Smooth muscle cell (in vitro differentiated cells): Measurements from ENCODE around the gene TEKT2. TPM values are rescaled to one million over a fixed set of nuclear protein-coding genes. Genes with fewer than 3 reads are reported as not detected.

Source experiments
- DNase-seq: peaks from one replicate; lab custom pipeline; 2025; ENCODE audit not compliant: unreplicated experiment; lab: John Stamatoyannopoulos, UW
- H2AFZ ChIP-seq: fragments of 200-600 bp; sonication (generic); 2 replicates; pipeline ENCODE4 v1.6.0; 2016; ENCODE audit warnings: antibody characterized with exemption, low read depth, mild to moderate bottlenecking
- H3F3A ChIP-seq: fragments of 200-600 bp; sonication (generic); 2 replicates; pipeline ENCODE4 v1.6.0; 2017; ENCODE audit warnings: antibody characterized with exemption, low read depth
- H3K27ac ChIP-seq: fragments of 200-600 bp; sonication (generic); 2 replicates; pipeline ENCODE4 v1.5.1; 2016; ENCODE audit warnings: low read depth, mild to moderate bottlenecking
- H3K27me3 ChIP-seq: fragments of 200-600 bp; sonication (generic); 2 replicates; pipeline ENCODE4 v1.6.1; 2016; ENCODE audit warnings: low read depth, mild to moderate bottlenecking
- H3K36me3 ChIP-seq: fragments of 200-600 bp; sonication (generic); 2 replicates; pipeline ENCODE4 v1.5.1; 2016; ENCODE audit warnings: low read depth
- H3K4me1 ChIP-seq: fragments of 200-600 bp; sonication (generic); 2 replicates; pipeline ENCODE4 v1.5.1; 2016; ENCODE audit warnings: low read depth
- H3K4me2 ChIP-seq: fragments of 200-600 bp; sonication (generic); 2 replicates; pipeline ENCODE4 v1.6.0; 2016; ENCODE audit warnings: mild to moderate bottlenecking
- H3K4me3 ChIP-seq: fragments of 200-600 bp; sonication (generic); 2 replicates; pipeline ENCODE4 v1.5.1; 2016; ENCODE audit warnings: mild to moderate bottlenecking
- H3K79me2 ChIP-seq: fragments of 200-600 bp; sonication (generic); 2 replicates; pipeline ENCODE4 v1.6.0; 2016; ENCODE audit warnings: low read depth, mild to moderate bottlenecking
- H3K9ac ChIP-seq: fragments of 200-600 bp; sonication (generic); 2 replicates; pipeline ENCODE4 v1.6.0; 2016; ENCODE audit warnings: low read depth
- H3K9me3 ChIP-seq: fragments of 200-600 bp; sonication (generic); replicated peaks from 2 replicates; pipeline ENCODE4 v1.5.1; 2016; ENCODE audit warnings: low read depth
- H4K20me1 ChIP-seq: fragments of 200-600 bp; sonication (generic); 2 replicates; pipeline ENCODE4 v1.6.0; 2016; ENCODE audit warnings: low read depth
- WGBS: methylation state at CpG from one replicate; pipeline ENCODE4 v1.1.7; 2016; ENCODE audit warnings: low lambda C conversion rate; 5-methylcytosine and 5-hydroxymethylcytosine counted together
- polyA plus RNA-seq: library from polyadenylated mRNA; unstranded; fragments of >200 nt; fragmentation: Nextera tagmentation; extraction: Ambion mirVana; gene quantifications from 2 replicates; pipeline ENCODE4 v1.2.1, GENCODE V29; 2016
- total RNA-seq: library from RNA; depleted of rRNA; stranded (reverse); fragments of >200 nt; gene quantifications from 2 replicates; pipeline ENCODE4 v1.2.3, GENCODE V29; 2014
- TF ChIP-seq, protein P1 (sequence below): fragments of 200-600 bp; sonication (generic); IDR thresholded peaks from 2 replicates; pipeline ENCODE4 v1.5.1; 2017; ENCODE audit warnings: borderline replicate concordance, mild to moderate bottlenecking, antibody characterized with exemption; ENCODE audit not compliant: insufficient read depth, poor library complexity, severe bottlenecking

The TEKT2 gene
- total and polyA plus RNA-seq, 2 experiments from 2014 or later = 0.27 to 0.85 TPM

DNA sequence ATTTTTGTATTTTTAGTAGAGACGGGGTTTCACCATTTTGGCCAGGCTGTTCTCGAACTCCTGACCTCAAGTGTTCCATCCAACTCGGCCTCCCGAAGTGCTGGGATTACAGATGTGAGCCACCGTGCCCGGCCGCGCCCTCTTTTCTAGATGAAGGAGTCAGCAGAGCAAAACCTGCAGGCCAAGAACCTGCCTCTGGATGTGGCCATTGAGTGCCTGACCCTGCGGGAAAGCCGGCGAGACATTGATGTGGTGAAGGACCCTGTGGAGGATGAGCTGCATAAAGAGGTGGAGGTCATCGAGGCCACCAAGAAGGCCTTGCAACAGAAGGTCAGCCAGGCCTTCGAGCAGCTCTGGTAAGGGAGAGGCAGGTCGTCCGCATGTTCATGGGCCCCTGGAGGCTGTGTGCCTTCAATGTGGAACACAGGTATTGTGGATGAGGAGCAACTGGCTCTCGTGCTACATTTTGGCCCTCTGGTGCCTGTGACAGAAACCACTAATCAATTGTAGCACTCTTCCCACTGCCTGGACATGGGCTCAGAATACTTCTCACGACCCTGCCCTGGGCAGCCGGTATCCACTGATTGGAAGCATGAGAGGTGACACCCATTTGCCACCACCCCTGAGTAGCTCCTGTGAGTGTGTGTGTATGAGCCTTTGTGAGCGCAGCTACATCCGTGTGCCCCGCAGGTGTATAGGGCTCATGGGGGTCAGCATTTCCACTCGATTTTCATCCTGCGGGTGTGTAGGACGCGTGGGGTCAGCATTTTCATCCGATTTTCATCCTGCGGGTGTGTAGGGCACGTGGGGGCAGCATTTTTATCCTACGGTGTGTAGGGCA, 2.0 kb downstream of the TEKT2 start:
- no peak overlapping the region for H3K4me3 ChIP-seq
- no peaks in the 10 kb centered on the region for H3K9me3 ChIP-seq
- peaks cover 20% of the 10 kb centered on the region for H3K79me2 ChIP-seq
- no peaks in the 10 kb centered on the region for H3K36me3 ChIP-seq
- TF ChIP-seq, protein P1, sequence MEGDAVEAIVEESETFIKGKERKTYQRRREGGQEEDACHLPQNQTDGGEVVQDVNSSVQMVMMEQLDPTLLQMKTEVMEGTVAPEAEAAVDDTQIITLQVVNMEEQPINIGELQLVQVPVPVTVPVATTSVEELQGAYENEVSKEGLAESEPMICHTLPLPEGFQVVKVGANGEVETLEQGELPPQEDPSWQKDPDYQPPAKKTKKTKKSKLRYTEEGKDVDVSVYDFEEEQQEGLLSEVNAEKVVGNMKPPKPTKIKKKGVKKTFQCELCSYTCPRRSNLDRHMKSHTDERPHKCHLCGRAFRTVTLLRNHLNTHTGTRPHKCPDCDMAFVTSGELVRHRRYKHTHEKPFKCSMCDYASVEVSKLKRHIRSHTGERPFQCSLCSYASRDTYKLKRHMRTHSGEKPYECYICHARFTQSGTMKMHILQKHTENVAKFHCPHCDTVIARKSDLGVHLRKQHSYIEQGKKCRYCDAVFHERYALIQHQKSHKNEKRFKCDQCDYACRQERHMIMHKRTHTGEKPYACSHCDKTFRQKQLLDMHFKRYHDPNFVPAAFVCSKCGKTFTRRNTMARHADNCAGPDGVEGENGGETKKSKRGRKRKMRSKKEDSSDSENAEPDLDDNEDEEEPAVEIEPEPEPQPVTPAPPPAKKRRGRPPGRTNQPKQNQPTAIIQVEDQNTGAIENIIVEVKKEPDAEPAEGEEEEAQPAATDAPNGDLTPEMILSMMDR = no peak
- H3K9ac ChIP-seq = no peak overlapping the region
- no peak overlapping the region for H2AFZ ChIP-seq
- H3F3A ChIP-seq = no peaks in the 10 kb centered on the region
- WGBS = 93% methylated on average over 29 of the region's 29 CpGs
- no peak overlapping the region for H3K27ac ChIP-seq
- no peaks in the 10 kb centered on the region for H4K20me1 ChIP-seq
- no peaks in the 10 kb centered on the region for H3K27me3 ChIP-seq
- peaks cover 30% of the 10 kb centered on the region for H3K4me1 ChIP-seq
- no peak overlapping the region for H3K4me2 ChIP-seq
- no peak for DNase-seq

DNA sequence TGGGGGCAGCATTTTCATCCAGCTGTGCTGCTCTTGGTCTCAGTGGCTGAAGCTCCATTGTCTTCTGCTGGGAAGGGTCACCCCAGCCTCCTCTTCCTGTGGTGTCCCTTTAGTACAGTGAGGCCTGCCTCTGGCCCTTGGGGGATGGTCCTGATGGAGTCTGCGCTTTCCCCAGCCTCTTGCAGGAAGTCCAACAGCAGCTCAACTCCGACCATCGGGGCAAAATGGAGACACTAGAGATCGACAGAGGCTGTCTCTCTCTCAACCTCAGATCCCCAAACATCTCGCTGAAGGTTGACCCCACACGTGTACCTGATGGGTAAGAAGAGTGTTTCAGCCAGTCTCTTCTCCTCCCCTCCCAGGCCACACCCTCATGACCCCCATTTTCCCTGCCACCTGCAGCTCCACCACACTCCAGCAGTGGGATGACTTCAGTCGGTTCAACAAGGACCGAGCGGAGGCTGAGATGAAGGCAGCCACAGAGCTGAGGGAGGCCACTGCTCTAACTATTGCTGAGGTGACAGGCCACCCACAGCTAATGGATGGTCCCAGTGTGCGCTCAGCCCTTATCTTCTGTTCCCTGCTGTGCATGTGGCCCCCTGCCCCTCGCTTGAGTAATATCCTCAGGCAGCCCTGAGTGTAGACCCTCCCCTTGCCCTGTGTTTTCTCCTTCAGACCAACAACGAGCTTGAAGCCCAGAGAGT, 2.8 kb downstream of the TEKT2 start:
- H3K4me1 ChIP-seq = peaks cover 30% of the 10 kb centered on the region
- 89% methylated on average over 12 of the region's 12 CpGs for WGBS
- no peaks in the 10 kb centered on the region for H3K9me3 ChIP-seq
- H4K20me1 ChIP-seq = no peaks in the 10 kb centered on the region
- H3K27ac ChIP-seq = no peak overlapping the region
- H3K4me2 ChIP-seq = no peak overlapping the region
- no peaks in the 10 kb centered on the region for H3F3A ChIP-seq
- no peaks in the 10 kb centered on the region for H3K36me3 ChIP-seq
- H3K27me3 ChIP-seq = no peaks in the 10 kb centered on the region
- H3K4me3 ChIP-seq = no peak overlapping the region
- H2AFZ ChIP-seq = no peak overlapping the region
- no peak for DNase-seq
- TF ChIP-seq, protein P1 = no peak
- H3K79me2 ChIP-seq = peaks cover 20% of the 10 kb centered on the region
- H3K9ac ChIP-seq = no peak overlapping the region

DNA sequence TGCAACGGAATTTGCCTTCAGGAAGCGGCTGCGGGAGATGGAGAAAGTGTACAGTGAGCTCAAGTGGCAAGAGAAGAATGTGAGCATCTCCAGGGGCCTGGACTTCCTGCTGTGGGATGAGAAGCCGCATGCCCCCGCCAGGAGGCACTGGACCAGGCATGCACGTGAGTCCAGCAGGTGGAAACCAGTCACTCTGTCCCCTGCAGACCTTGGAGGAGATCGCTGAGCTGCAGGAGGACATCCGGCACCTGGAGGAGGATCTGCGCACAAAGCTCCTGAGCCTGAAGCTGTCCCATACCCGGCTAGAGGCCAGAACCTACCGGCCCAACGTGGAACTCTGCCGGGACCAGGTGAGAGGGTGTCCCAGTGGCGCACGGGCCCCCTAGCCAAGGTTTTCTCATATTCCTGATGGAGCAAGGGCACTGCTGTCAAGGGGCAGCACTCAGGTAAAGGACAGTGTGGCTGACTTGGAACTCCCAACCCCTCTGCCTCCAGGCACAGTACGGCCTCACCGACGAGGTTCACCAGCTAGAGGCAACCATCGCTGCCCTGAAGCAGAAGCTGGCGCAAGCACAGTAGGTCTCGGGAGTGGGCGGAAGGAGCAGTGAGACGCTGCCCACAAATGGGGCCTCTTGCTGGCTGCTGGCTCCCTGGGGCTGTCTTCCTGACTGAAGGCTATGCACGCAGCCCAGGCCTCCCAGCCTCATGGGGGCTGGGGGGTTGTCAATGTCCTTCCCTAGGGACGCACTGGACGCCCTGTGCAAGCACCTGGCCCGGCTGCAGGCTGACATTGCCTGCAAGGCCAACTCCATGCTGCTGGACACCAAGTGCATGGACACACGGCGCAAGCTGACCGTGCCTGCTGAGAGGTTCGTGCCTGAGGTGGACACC, 3.6 kb downstream of the TEKT2 start:
- DNase-seq = no peak
- 94% methylated on average over 31 of the region's 31 CpGs for WGBS

More for the DNA sequence above, 3.6 kb downstream of the TEKT2 start:
- no peaks in the 10 kb centered on the region for H3K27me3 ChIP-seq
- TF ChIP-seq, protein P1 = no peak
- H3K4me2 ChIP-seq = no peak overlapping the region
- no peak overlapping the region for H3K9ac ChIP-seq
- no peaks in the 10 kb centered on the region for H3K9me3 ChIP-seq
- H3K4me1 ChIP-seq = peaks cover 30% of the 10 kb centered on the region
- H3K79me2 ChIP-seq = peaks cover 20% of the 10 kb centered on the region
- no peak overlapping the region for H3K27ac ChIP-seq
- H3F3A ChIP-seq = no peaks in the 10 kb centered on the region
- H2AFZ ChIP-seq = peak overlapping the region; percentile 91
- H4K20me1 ChIP-seq = no peaks in the 10 kb centered on the region
- no peak overlapping the region for H3K4me3 ChIP-seq
- H3K36me3 ChIP-seq = no peaks in the 10 kb centered on the region
